ENCODE measurements around the gene GABARAP. TPM values are rescaled to one million over a fixed set of nuclear protein-coding genes. Genes with fewer than 3 reads are reported as not detected.

Gene GABARAP
- total and polyA plus RNA-seq, 2 donors (not counting 1 experiment from before 2014, with no cell fraction given) = 323 to 371 TPM

DNA sequence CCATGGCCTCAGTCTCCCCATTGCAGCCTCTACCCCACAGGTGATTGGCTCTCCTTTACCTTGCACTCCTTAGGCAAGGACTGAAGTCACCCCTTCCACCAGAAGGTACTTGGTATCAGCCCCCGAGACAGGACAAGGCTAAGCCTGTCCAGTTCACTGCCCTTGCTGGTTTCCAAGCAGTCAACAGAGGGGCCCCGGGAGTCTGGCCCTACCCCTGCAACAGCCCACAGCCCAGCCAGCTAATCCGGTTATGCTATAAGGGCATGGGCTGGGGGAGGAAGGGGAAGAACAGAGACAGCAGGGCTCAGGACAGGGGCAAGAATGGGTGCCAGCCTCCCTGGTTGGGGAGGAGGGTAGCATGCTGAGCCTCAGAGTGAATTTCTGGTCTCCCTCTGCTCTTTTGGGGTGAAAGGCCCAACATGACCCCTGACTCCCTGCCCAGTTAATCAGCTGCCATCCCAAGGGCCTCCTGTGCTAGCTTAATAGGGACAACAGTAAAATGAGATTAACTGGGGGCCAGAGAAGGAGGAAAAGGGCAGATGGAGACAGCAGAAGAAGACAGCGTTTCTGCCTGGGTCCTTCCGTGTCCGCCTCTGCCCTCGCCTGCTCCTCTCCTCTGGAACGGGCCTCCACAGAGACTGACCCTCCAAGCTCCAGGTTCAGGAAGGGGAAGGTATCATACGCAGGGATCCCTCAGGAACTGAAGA is 33.3 kb downstream of the GABARAP start:
- H3K4me2 ChIP-seq (replicated peaks; ENCODE audit: low read depth, low read length, poor library complexity, severe bottlenecking) = no peak overlapping the region
- CTCF ChIA-PET = no interaction called here
- H3K36me3 ChIP-seq (replicated peaks in 1 of 2; ENCODE audit: control extremely low read depth in 1 of 2, control insufficient read depth in 1 of 2, extremely low read depth in 1 of 2, insufficient read depth in 2 of 2, low read length in 1 of 2) = no peaks in the 10 kb centered on the region
- DNase-seq (no peak), ATAC-seq (ENCODE audit: low read depth) (no peak)
- H3K27ac Mint-ChIP-seq = peak overlapping the region; percentile 3
- peaks cover 31% of the 10 kb centered on the region for H3K4me1 Mint-ChIP-seq
- POLR2A ChIA-PET = no interaction called here
- H3K4me3 ChIP-seq (ENCODE audit: control extremely low read depth in 1 of 5, extremely low read depth in 1 of 5, insufficient read depth in 1 of 5, low read depth in 2 of 5, low read length in 4 of 5) = no peak overlapping the region
- H3K79me2 ChIP-seq (ENCODE audit: control insufficient read depth, insufficient read depth, low read length) = no peaks in the 10 kb centered on the region
- TF ChIP-seq CTCF (IDR thresholded peaks at IDR 0.05) (no peak), EZH2 (IDR thresholded peaks at IDR 0.05; ENCODE audit: borderline replicate concordance, insufficient read depth, low read depth, low read length, poor library complexity, severe bottlenecking) (no peak)
- intact Hi-C loops (cut with micrococcal nuclease) = no loop called here
- no peak overlapping the region for H3K4me3 Mint-ChIP-seq
- no peak overlapping the region for H2AFZ ChIP-seq (ENCODE audit: insufficient read depth, low read depth, low read length, poor library complexity, severe bottlenecking)
- peaks cover 20 to 30% of the 10 kb centered on the region in 2 donors for H3K4me1 ChIP-seq (ENCODE audit: control insufficient read depth in 2 of 2, insufficient read depth in 2 of 2, low read length in 2 of 2)
- H3K9me3 Mint-ChIP-seq (ENCODE audit: insufficient read depth) = no peaks in the 10 kb centered on the region
- H4K20me1 ChIP-seq (ENCODE audit: control insufficient read depth, insufficient read depth, low read length, poor library complexity, severe bottlenecking) = no peaks in the 10 kb centered on the region
- no peak overlapping the region for H3K27ac ChIP-seq (ENCODE audit: low read length in 2 of 2)
- no peaks in the 10 kb centered on the region for H3K9me3 ChIP-seq (ENCODE audit: control extremely low read depth in 1 of 3, control insufficient read depth in 2 of 3, insufficient read depth in 1 of 3, low read length in 2 of 3)
- no peak overlapping the region for H3K9ac ChIP-seq (ENCODE audit: low read length)
- peaks cover 0 to 4% (median 0%) of the 10 kb centered on the region in 4 experiments for H3K27me3 ChIP-seq (replicated peaks in 1 of 4; ENCODE audit: control extremely low read depth in 1 of 4, control insufficient read depth in 3 of 4, insufficient read depth in 4 of 4, low read length in 3 of 4)
- H3K27me3 Mint-ChIP-seq = peaks cover 5% of the 10 kb centered on the region
- 89% methylated on average over 7 of the region's 9 CpGs for WGBS (ENCODE audit: insufficient coverage)

DNA sequence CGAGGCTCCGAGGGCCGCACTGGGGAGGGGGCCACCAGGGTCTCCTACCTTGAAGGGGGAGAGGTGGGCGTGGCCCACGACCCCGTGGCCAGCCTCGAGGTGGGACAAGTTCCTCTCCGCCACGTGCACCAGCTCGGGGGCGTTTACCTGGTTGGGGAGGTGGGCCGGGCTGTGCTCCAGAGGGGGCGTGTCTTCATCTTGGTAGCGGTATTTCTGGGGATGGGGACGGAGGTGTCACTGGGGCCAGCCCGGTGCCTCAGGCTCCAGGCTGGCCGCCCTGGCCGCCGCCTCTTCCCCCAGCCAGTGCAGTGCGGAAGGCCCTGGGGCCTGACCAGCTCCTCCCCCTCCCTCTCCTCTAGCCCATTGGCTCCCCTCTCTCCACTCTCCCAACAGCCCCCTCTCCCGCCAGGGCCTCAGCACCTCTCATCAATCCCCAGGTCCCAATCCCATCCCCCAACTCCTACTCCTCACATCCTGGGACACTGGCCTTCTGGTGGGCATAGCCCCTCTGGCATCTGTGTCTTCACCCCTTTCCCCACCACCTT is 34.1 kb downstream of the GABARAP start:
- Histone ChIP-seq H3K36me3 (replicated peaks in 1 of 2; ENCODE audit: control extremely low read depth in 1 of 2, control insufficient read depth in 1 of 2, extremely low read depth in 1 of 2, insufficient read depth in 2 of 2, low read length in 1 of 2) (no peaks in the 10 kb centered on the region), H3K9me3 (ENCODE audit: control extremely low read depth in 1 of 3, control insufficient read depth in 2 of 3, insufficient read depth in 1 of 3, low read length in 2 of 3) (no peaks in the 10 kb centered on the region), H3K4me1 (ENCODE audit: control insufficient read depth in 2 of 2, insufficient read depth in 2 of 2, low read length in 2 of 2) (peaks cover 17 to 25% of the 10 kb centered on the region in 2 donors), H3K4me3 (ENCODE audit: control extremely low read depth in 1 of 5, extremely low read depth in 1 of 5, insufficient read depth in 1 of 5, low read depth in 2 of 5, low read length in 4 of 5) (no peak overlapping the region), H3K79me2 (ENCODE audit: control insufficient read depth, insufficient read depth, low read length) (no peaks in the 10 kb centered on the region), H3K27ac (ENCODE audit: low read length in 2 of 2) (no peak overlapping the region), H3K9ac (ENCODE audit: low read length) (no peak overlapping the region), H2AFZ (ENCODE audit: insufficient read depth, low read depth, low read length, poor library complexity, severe bottlenecking) (no peak overlapping the region), H4K20me1 (ENCODE audit: control insufficient read depth, insufficient read depth, low read length, poor library complexity, severe bottlenecking) (no peaks in the 10 kb centered on the region), H3K4me2 (replicated peaks; ENCODE audit: low read depth, low read length, poor library complexity, severe bottlenecking) (no peak overlapping the region), H3K27me3 (replicated peaks in 1 of 4; ENCODE audit: control extremely low read depth in 1 of 4, control insufficient read depth in 3 of 4, insufficient read depth in 4 of 4, low read length in 3 of 4) (peaks cover 0 to 4% (median 0%) of the 10 kb centered on the region in 4 experiments)
- CTCF ChIA-PET = no interaction called here
- no peaks in the 10 kb centered on the region for H3K9me3 Mint-ChIP-seq (ENCODE audit: insufficient read depth)
- no peak for TF ChIP-seq CTCF (IDR thresholded peaks at IDR 0.05)
- no peak for TF ChIP-seq EZH2 (IDR thresholded peaks at IDR 0.05; ENCODE audit: borderline replicate concordance, insufficient read depth, low read depth, low read length, poor library complexity, severe bottlenecking)
- H3K4me1 Mint-ChIP-seq = peaks cover 28% of the 10 kb centered on the region
- peaks cover 5% of the 10 kb centered on the region for H3K27me3 Mint-ChIP-seq
- ATAC-seq (ENCODE audit: low read depth) (no peak), DNase-seq (no peak)
- intact Hi-C loops (cut with micrococcal nuclease) = no loop called here
- 88% methylated on average over 18 of the region's 21 CpGs for WGBS (ENCODE audit: insufficient coverage)
- no peak overlapping the region for H3K27ac Mint-ChIP-seq
- H3K4me3 Mint-ChIP-seq = no peak overlapping the region
- POLR2A ChIA-PET = no interaction called here

All from B cell (primary cell).